GM18870 (cell line): ENCODE results near the gene HNRNPU.

Experiments used
- ATAC-seq: cut with Tn5 transposase; IDR thresholded peaks from one replicate; pipeline ENCODE4 v1.9.1; 2021; ENCODE audit warnings: moderate library complexity; ENCODE audit not compliant: unreplicated experiment

HNRNPU gene

GRCh38 chr1:244862699-244863490 lies 1.4 kb downstream of the HNRNPU start:
- ATAC-seq, result peak; percentile 31

GRCh38 chr1:244862354-244862698 lies 2.0 kb downstream of the HNRNPU start:
- ATAC-seq, result no peak

DNA sequence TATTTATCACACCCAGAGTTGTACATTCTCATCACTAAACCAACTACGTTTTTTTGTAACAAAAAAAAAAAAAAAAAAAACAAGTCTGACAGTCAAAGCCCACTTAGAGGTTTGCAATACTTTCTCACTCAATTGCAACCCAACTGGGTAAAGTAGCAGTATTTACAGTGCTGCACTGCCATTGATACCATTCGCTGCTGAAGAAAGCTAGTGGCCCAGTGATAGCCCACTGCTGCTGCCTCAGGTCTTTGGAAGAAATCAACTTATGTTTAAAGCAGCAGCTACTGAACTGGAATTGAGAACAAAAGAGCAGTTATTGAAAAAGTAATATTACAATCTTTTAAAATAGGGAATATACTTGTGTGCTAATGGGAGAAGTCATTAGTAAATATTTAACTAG lies 2.7 kb downstream of the HNRNPU start:
- no peak for ATAC-seq

DNA sequence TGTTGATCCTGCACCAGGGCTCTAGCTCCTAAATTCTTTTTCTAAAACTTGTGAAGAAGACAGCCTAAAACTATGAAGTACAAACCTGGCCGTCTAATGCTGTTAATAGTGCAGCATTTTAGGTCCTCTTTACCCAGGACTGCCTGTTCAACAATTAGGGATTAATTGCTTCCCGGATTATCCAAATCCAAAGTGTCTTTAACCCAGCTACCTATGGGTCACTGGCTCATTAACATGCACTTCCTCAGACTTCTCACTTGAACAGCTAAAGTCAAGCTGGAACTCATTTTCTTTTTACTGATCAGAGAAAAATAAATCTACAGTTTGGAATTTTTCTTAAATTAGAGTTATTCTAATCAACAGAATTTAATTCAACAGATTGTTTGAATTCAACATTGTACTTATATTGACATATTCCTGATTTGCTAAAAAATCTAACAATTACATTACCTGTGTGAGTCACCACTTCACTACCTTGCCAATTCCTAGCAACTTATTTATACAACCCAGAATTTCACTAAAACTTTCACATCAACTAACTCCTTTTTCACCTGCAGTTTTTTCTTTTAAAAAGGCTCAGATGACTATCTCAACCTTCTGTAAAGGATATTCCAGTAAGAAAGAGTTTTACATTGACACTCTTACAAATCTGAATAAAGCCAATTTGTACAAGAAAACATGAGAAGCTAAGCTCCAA lies 3.3 kb downstream of the HNRNPU start:
- no peak for ATAC-seq

- no peak for ATAC-seq
Observed at GRCh38 chr1:244860078-244860477, 4.3 kb downstream of the HNRNPU start.

DNA sequence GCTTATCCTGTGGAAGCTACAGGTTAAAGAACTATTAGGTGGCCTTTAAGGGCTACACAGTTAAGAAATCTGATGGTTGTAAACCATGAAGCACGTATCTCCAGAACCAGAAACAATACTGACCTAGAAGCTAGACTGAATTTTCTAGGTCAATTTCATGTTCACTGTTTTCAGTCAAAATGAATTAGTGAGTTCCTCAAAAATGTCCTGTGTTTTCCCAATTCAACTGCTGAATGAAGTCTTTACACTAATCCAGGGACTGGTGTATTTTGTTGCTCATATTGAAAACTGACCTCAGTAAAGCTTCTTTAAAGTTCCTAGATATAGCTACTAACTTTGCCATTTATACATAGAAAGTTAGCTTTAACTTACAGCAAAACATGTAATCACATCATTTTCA lies 6.0 kb downstream of the HNRNPU start:
- ATAC-seq, result no peak

DNA sequence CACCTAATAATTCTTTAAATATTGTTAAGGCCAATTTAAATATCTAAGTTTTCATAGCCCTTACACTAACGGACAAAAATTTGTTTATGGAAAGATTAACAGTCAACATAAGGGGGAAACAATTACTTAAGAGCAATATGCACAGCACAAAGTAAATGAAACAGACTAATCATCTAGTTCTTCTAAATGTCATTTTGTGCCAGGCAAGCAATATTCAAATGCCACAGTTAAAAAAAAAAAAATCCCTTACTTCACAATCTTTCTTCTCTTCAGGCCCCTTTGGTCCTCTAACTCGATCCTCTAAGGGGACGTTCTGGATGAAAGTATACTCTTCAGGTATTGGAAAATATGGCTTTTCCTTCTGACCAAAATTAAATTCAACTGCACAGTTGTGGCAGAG lies 6.6 kb downstream of the HNRNPU start:
- ATAC-seq, result no peak

GRCh38 chr1:244854865-244855578 lies 9.3 kb downstream of the HNRNPU start:
- ATAC-seq, result no peak

- no peak for ATAC-seq
Observed at GRCh38 chr1:244854166-244854565, 10.2 kb downstream of the HNRNPU start.

GRCh38 chr1:244852694-244853093 lies 11.6 kb downstream of the HNRNPU start:
- ATAC-seq, result no peak

- ATAC-seq, result no peak
Observed at GRCh38 chr1:244851546-244852231, 12.7 kb downstream of the HNRNPU start.

DNA sequence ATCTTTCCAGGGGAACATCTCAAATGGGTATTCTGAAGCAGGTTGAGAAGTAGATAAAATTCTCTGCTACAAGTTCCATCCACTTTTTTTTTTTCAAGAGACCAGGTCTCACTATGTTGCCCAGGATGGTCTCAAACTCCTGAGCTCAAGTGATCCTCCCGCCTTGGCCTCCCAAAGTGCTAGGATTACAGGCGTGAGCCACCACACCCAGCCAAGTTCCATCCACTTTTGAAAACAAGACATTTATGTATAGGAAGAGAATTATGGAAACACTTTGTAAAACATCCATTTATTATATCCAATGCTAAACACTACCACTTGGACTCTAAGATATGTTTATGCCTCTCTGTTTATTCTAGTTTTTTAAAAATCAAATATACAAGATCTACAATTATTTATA lies 13.4 kb downstream of the HNRNPU start:
- ATAC-seq, result no peak

GRCh38 chr1:244850099-244850852 lies 14.1 kb downstream of the HNRNPU start:
- no peak for ATAC-seq

DNA sequence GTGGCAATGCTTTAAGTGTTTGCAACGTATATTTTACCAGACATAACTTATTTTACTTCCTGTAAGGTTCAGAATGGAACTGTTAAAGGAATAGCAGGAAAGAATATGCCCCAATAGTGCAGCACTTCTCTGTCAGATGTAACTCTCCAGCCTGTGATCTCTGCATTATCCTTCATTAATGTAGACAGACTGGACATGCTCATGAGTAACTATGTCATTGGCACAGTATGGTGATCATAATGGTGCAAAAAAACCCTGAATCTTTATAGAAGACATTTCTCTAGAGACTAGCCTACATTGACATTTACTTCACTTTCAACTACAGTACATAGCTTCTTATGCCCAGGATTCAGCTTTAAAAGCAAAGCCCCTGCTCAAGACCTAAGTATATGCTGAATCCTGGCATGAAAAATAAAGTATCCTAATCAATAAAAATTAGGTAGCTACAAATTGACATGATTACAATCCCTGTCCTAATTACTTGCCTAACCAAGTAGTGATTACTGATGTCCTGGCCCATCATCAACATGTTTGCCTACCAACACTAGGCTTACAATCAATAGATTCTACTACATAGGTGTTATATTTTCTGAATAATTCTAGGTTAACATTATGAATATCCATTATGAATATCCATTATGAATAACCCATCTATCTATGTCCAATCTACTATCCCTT lies 15.0 kb downstream of the HNRNPU start:
- ATAC-seq, result no peak

DNA sequence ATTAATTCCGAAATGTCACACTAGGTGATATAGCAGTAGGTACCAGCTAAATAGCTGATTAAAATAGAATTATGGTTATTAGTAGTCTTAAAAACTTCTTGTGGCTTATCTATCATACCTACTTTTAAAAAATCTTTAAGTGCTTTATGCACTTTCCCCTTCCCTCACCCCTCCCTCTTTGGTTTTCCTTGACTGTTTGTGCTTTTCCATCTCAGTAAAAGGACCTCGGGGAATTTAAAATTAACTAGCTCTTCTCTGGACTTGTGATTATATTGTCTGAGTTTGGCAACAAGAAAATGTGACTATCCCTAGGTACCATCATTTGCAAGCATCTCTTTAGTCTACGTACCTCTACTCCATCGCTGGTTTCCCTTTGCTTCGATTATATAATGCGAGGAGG lies 17.7 kb downstream of the HNRNPU start:
- no peak for ATAC-seq

- ATAC-seq, result no peak
Observed at GRCh38 chr1:244844155-244845121, 19.9 kb downstream of the HNRNPU start.

DNA sequence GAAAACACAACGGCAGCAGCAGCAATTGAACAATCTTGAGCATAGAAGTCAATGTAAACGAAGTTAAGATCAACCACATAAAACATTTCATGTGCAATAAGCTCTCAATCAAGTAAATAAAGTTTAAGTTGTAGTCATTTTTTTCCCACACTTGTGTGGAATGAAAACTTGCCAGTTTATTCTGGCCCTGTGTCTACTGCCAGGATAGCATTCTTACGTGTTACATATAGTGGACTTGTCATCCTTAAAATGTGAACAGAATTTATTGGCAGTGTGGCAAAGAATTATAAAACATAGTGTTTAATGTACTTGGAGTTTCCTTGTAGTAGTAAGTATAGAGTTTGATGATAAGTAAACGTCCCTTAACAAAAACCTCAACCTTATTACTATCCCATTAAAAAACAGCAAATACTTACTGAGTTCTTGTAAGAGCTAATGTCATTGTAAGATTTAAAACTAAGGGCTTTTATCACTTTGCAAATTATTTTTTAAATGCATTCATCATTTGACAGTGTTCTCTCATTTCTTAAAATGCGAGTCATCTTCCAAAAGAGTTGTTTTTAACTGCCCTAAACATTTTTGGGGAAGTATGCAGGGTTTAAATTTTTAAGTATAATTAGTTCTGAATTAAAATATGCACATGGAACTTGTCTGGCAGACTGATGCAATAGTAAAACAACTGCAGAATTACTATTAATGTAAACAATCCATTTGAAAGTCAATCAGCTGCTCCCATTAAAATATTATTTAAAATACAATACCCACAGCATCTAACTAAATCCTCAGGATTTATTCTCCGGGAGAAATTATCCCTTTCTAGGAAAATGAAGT lies 21.0 kb downstream of the HNRNPU start:
- ATAC-seq, result no peak

DNA sequence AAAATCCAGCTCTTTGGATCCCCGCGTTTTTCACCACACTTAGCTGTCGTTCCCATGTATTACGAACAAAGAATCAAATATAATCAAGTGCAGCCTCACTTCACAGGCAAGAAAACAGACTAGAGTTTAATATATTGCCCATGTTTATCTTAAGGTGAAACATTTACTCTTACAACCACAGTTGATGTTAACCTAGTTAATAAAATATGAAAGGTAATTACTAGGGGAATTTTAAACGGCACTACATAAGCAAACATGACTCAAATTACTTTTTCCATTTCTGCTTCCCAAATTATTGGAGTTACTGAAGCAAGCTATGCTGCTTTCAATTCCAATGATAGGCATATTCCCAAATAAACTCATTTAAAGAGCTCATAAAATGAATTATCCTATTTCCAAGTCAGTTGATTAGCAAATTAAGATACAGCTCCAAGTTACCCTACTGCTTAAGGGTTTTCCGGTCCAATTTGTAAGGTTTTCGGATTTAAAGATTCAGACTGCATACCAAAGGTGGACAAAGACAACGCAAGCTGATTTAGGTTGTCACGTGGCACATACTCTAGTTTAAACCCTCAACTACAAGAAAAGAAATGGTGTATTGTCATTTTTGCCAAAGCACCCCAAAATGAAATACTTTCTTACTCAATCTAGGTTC lies 22.9 kb downstream of the HNRNPU start:
- no peak for ATAC-seq
